C4-2B (cell line): ENCODE results near the gene LSAMP.

Source experiments
- ZFX ChIP-seq: fragments of 450-650 bp; IDR thresholded peaks from 2 replicates; pipeline ENCODE4 v1.6.1; 2017
- TF ChIP-seq, protein P1 (sequence below): fragments of 450-650 bp; conservative IDR thresholded peaks from 2 replicates; pipeline ENCODE4 v1.5.1; 2017; ENCODE audit warnings: mild to moderate bottlenecking

DNA sequence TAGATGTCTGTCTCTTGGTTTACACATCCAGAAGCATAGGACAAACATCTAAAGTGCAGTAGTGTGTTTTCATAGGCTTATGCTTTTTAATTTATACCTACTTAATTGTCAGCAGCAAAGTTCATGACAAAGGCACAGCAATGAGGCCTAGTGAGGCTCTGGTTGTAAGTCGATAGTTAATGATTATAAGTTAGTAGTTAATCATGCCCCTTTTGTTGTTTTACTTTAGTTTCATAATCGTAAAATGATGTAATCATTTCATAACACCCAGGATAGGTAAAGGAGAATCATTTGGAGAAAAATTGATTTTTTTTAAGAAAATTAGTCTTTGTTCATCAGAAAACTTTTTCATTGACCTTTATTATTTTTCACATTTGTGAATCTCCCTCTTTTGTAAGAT, 351.9 kb downstream of the LSAMP start:
- TF ChIP-seq ZFX: no peak
- TF ChIP-seq, protein P1, sequence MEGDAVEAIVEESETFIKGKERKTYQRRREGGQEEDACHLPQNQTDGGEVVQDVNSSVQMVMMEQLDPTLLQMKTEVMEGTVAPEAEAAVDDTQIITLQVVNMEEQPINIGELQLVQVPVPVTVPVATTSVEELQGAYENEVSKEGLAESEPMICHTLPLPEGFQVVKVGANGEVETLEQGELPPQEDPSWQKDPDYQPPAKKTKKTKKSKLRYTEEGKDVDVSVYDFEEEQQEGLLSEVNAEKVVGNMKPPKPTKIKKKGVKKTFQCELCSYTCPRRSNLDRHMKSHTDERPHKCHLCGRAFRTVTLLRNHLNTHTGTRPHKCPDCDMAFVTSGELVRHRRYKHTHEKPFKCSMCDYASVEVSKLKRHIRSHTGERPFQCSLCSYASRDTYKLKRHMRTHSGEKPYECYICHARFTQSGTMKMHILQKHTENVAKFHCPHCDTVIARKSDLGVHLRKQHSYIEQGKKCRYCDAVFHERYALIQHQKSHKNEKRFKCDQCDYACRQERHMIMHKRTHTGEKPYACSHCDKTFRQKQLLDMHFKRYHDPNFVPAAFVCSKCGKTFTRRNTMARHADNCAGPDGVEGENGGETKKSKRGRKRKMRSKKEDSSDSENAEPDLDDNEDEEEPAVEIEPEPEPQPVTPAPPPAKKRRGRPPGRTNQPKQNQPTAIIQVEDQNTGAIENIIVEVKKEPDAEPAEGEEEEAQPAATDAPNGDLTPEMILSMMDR: no peak
